HL-60 (cell line): Measurements from ENCODE around the gene MYOZ2.

Source experiments
- DNase-seq, 2 experiments: peaks; one replicate each; pipeline ENCODE4 v3.0.0-alpha.2; 2010 to 2020; ENCODE audit warnings: low read depth in 1 of 2, low spot score in 1 of 2
- H3K27ac ChIP-seq: fragments of 250-450 bp; sonication (Bioruptor Pico); replicated peaks from 2 replicates; pipeline ENCODE4 v1.5.1; 2020; ENCODE audit warnings: mild to moderate bottlenecking, moderate library complexity
- H3K27me3 ChIP-seq: fragments of 250-450 bp; sonication (Bioruptor Pico); 2 replicates; pipeline ENCODE4 v1.5.1; 2021; ENCODE audit warnings: mild to moderate bottlenecking, moderate library complexity; ENCODE audit not compliant: insufficient read depth, poor library complexity, severe bottlenecking
- H3K4me3 ChIP-seq: replicated peaks from 2 replicates; pipeline ENCODE4 v1.5.1; 2011; ENCODE audit warnings: mild to moderate bottlenecking, control low read depth, low read length; ENCODE audit not compliant: insufficient read depth
- GABPA ChIP-seq: IDR thresholded peaks from 2 replicates; pipeline ENCODE4 v1.6.1; 2012; ENCODE audit warnings: low read depth
- POLR2AphosphoS5 ChIP-seq: IDR thresholded peaks from 2 replicates; pipeline ENCODE4 v1.6.1; 2012; ENCODE audit warnings: low read depth
- SPI1 ChIP-seq: IDR thresholded peaks from 2 replicates; pipeline ENCODE4 v1.6.1; 2012; ENCODE audit warnings: low read depth, mild to moderate bottlenecking, borderline replicate concordance
- TF ChIP-seq, protein P1 (sequence below): IDR thresholded peaks from 2 replicates; pipeline ENCODE4 v1.6.1; 2012; ENCODE audit warnings: low read depth; ENCODE audit not compliant: insufficient replicate concordance
- TF ChIP-seq, protein P2 (sequence below): IDR thresholded peaks from one replicate; pipeline ENCODE4 v1.5.1; 2011; ENCODE audit warnings: low read length, control low read depth, inconsistent platforms; ENCODE audit not compliant: insufficient read depth

The MYOZ2 gene

DNA sequence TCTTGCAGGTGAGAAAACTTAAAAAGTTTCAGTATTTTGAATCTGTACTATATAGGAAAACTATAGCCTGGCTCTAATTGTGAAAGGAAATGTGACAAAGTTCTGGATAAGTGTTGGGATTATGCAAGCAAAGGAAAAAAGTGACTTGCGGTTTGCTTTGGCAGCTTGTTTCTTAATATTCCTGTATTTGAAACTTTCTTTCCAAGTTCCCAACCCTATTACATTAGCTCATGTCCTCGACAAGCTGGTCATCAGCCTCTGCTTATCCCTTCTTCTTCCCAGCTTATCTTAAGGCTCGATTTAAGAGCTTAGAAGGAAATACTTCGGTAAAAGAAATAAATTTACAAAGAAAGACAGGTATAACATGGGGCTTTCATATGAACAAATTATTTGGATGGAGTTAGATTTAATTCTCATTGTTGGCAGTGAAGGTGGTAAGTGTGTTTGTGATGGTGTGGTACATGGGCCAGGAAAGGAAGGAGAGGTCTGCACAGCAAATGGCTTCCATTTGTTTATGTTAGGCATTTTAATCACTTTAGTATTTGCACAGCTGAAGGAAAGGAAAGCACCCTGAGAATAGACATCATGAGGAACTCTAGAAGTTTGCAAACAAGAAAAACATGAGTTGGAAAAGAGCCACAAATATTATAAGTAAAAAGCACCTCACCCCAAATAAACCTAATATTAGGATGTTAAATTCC is 5.1 kb upstream of the MYOZ2 start:
- Histone ChIP-seq H3K27me3 (no peaks in the 10 kb centered on the region), H3K4me3 (no peak overlapping the region), H3K27ac (no peak overlapping the region)
- TF ChIP-seq GABPA = no peak
- TF ChIP-seq, protein P1, sequence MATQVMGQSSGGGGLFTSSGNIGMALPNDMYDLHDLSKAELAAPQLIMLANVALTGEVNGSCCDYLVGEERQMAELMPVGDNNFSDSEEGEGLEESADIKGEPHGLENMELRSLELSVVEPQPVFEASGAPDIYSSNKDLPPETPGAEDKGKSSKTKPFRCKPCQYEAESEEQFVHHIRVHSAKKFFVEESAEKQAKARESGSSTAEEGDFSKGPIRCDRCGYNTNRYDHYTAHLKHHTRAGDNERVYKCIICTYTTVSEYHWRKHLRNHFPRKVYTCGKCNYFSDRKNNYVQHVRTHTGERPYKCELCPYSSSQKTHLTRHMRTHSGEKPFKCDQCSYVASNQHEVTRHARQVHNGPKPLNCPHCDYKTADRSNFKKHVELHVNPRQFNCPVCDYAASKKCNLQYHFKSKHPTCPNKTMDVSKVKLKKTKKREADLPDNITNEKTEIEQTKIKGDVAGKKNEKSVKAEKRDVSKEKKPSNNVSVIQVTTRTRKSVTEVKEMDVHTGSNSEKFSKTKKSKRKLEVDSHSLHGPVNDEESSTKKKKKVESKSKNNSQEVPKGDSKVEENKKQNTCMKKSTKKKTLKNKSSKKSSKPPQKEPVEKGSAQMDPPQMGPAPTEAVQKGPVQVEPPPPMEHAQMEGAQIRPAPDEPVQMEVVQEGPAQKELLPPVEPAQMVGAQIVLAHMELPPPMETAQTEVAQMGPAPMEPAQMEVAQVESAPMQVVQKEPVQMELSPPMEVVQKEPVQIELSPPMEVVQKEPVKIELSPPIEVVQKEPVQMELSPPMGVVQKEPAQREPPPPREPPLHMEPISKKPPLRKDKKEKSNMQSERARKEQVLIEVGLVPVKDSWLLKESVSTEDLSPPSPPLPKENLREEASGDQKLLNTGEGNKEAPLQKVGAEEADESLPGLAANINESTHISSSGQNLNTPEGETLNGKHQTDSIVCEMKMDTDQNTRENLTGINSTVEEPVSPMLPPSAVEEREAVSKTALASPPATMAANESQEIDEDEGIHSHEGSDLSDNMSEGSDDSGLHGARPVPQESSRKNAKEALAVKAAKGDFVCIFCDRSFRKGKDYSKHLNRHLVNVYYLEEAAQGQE = no peak
- TF ChIP-seq SPI1 = no peak
- TF ChIP-seq, protein P2, sequence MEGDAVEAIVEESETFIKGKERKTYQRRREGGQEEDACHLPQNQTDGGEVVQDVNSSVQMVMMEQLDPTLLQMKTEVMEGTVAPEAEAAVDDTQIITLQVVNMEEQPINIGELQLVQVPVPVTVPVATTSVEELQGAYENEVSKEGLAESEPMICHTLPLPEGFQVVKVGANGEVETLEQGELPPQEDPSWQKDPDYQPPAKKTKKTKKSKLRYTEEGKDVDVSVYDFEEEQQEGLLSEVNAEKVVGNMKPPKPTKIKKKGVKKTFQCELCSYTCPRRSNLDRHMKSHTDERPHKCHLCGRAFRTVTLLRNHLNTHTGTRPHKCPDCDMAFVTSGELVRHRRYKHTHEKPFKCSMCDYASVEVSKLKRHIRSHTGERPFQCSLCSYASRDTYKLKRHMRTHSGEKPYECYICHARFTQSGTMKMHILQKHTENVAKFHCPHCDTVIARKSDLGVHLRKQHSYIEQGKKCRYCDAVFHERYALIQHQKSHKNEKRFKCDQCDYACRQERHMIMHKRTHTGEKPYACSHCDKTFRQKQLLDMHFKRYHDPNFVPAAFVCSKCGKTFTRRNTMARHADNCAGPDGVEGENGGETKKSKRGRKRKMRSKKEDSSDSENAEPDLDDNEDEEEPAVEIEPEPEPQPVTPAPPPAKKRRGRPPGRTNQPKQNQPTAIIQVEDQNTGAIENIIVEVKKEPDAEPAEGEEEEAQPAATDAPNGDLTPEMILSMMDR = no peak
- TF ChIP-seq POLR2AphosphoS5 = no peak
- DNase-seq = no peak

DNA sequence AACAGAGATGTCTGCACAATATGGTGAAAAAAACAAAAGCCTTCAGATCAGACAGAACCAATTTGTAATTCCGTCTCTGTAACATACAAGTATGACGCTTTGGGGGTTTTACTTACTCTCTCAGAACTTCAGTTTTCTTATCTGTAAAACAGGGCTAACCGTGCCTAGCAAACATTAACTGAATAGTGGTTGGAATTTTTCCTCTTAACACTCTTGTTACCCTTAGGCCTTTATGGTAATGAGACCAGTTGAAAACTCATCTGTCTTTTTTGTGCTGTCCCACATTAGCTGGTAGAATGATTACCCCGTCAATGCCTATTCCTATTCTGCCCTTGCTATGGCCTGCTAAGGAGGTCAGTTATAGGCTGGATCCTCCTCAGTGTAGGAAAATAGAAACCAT is 4.5 kb upstream of the MYOZ2 start:
- Histone ChIP-seq H3K27me3 (no peaks in the 10 kb centered on the region), H3K4me3 (no peak overlapping the region), H3K27ac (no peak overlapping the region)
- DNase-seq = no peak
- TF ChIP-seq SPI1 (no peak), GABPA (no peak), POLR2AphosphoS5 (no peak)
- TF ChIP-seq, protein P1 = no peak
- TF ChIP-seq, protein P2 = no peak

DNA sequence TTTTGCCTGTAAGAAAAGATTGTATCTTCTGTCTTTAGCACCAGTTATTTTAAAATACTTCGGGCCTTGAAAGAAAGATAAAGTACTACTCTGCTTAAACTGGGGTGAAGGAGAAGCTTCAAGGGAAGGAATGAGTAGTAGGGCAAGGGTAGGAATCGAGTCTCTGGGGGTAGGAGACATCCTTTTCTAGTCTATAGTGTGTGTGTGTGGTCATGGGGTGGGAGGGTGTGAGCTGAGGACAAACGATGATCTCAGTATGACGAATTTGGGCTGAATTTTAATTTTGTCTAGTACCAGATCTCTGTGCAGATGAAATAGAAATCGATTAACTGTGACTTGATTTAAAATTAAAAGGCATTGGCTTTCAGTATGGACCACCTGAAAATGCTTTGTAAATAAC is 3.3 kb upstream of the MYOZ2 start:
- TF ChIP-seq GABPA (no peak), SPI1 (no peak), POLR2AphosphoS5 (no peak)
- TF ChIP-seq, protein P2 = no peak
- TF ChIP-seq, protein P1 = no peak
- no peak overlapping the region for H3K27ac ChIP-seq
- DNase-seq = no peak

More for the DNA sequence above, 3.3 kb upstream of the MYOZ2 start:
- H3K27me3 ChIP-seq = no peaks in the 10 kb centered on the region
- H3K4me3 ChIP-seq = no peak overlapping the region
